Stomach (tissue), 4 donors: ENCODE measurements around the gene SRCIN1.

Source experiments
- EP300 ChIP-seq: sonication (generic); formaldehyde crosslinking; IDR thresholded peaks from one replicate; pipeline ENCODE4 v1.6.1; 2017; ENCODE audit warnings: antibody characterized with exemption
- POLR2A ChIP-seq, 4 donors: fragments of 450-650 bp; IDR thresholded peaks; one replicate each; pipeline ENCODE4 v1.6.1; 2016; ENCODE audit warnings: antibody characterized with exemption in 4 of 4, control low read depth in 2 of 4, mild to moderate bottlenecking in 1 of 4, moderate library complexity in 1 of 4
- POLR2AphosphoS5 ChIP-seq, 3 donors: sonication (generic); formaldehyde crosslinking; IDR thresholded peaks; one replicate each; pipeline ENCODE4 v1.6.1; 2016; ENCODE audit warnings: antibody characterized with exemption in 3 of 3
- TF ChIP-seq, protein P1 (sequence below), 7 experiments: fragments of 450-650 bp in 4 of 7; fragments of 200-600 bp in 3 of 7; sonication (generic) in 3 of 7; IDR thresholded peaks; one replicate each; pipeline ENCODE4 v1.5.1; 2016 to 2019; ENCODE audit warnings: antibody characterized with exemption in 7 of 7, control low read depth in 2 of 7, mild to moderate bottlenecking in 1 of 7

DNA sequence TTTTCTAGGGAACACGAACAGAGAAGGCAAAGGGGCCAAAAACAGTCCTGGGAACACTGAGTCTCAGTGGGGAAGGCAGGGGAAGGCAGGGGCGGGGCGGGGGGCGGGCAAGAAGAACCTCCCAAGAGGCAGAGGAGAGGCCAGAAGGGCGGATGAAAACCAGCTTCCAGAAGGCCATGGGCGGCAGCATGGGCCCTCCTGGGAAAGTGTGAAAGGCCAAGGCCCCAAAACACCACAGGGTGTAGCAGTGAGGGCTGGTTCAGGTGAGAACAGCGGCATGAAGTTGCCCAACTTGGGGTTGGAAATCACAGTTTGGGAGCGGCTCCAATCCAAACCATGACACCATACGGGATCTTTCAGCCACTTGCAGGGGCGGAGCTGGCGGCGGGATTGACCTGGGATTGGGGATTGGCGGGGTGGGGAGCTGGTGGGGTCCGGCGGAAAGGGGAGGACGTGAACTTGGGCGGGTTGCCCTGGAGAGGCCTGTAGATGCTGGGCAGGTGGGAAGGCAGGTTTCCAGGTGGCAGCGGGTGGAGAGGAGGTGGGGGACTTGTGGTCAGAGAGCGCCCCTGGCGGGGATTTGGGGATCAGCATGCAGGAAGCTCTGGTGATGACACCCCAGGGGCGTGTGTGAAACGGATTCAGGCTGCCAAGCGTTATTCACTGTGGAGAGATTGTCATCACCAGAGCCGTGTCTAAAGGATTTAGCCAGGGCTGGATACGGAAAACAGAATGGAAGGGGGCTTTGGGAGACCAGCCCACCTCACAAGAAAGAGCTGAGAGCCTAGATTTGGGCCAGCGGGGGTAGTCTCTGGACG lies 96.6 kb downstream of the SRCIN1 start:
- TF ChIP-seq, protein P1, sequence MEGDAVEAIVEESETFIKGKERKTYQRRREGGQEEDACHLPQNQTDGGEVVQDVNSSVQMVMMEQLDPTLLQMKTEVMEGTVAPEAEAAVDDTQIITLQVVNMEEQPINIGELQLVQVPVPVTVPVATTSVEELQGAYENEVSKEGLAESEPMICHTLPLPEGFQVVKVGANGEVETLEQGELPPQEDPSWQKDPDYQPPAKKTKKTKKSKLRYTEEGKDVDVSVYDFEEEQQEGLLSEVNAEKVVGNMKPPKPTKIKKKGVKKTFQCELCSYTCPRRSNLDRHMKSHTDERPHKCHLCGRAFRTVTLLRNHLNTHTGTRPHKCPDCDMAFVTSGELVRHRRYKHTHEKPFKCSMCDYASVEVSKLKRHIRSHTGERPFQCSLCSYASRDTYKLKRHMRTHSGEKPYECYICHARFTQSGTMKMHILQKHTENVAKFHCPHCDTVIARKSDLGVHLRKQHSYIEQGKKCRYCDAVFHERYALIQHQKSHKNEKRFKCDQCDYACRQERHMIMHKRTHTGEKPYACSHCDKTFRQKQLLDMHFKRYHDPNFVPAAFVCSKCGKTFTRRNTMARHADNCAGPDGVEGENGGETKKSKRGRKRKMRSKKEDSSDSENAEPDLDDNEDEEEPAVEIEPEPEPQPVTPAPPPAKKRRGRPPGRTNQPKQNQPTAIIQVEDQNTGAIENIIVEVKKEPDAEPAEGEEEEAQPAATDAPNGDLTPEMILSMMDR (IDR thresholded peaks at IDR 0.05) = peak in 5 of 7 experiments; percentile 16 to 72 (median 64)
- TF ChIP-seq POLR2A (IDR thresholded peaks at IDR 0.05) (no peak), EP300 (no peak), POLR2AphosphoS5 (IDR thresholded peaks at IDR 0.05) (no peak)
